Panc1 (cell line): ENCODE measurements around the gene MRPL2. TPM values are rescaled to one million over a fixed set of nuclear protein-coding genes. Genes with fewer than 3 reads are reported as not detected.
A peak's percentile ranks its signal among the peaks of the same experiment; 100 is the strongest.

Experiments used
- ATAC-seq: fragments of 200-7000 bp; cut with Tn5 transposase; 2 replicates; pipeline ENCODE4 v1.9.1; 2020; ENCODE audit warnings: mild to moderate bottlenecking, moderate library complexity
- BruUV-seq: library from RNA; stranded (reverse); fragments of 400-500 nt; replicated peaks from 2 replicates; lab custom pipeline; 2021; lab: Mats Ljungman, UMichigan
- CTCF ChIA-PET: fragments of 300-600 bp; sonication (Branson Sonifier 250); formaldehyde crosslinking; loops from one replicate; lab custom pipeline; 2022; ENCODE audit warnings: antibody characterized with exemption; lab: Charles Lee
- POLR2A ChIA-PET: fragments of 300-600 bp; sonication (Branson Sonifier 250); formaldehyde crosslinking; loops from one replicate; lab custom pipeline; 2022; ENCODE audit warnings: antibody characterized with exemption; lab: Charles Lee
- DNase-seq: peaks from one replicate; pipeline ENCODE4 v3.0.0-alpha.2; 2010; ENCODE audit warnings: low read depth, low spot score
- H3K27ac ChIP-seq: 2 replicates; pipeline ENCODE4 v1.5.1; 2011; ENCODE audit warnings: mild to moderate bottlenecking, low read length, inconsistent platforms
- H3K27me3 ChIP-seq: fragments of 200-500 bp; sonication (Bioruptor generic); 2 replicates; pipeline ENCODE4 v1.6.0; 2014; ENCODE audit warnings: low read length, inconsistent platforms; ENCODE audit not compliant: control insufficient read depth, insufficient read depth
- H3K36me3 ChIP-seq: fragments of 200-500 bp; sonication (Bioruptor generic); 2 replicates; pipeline ENCODE4 v1.5.1; 2014; ENCODE audit warnings: inconsistent platforms, mild to moderate bottlenecking, low read length, moderate library complexity; ENCODE audit not compliant: control insufficient read depth, insufficient read depth
- H3K4me1 ChIP-seq: 2 replicates; pipeline ENCODE4 v1.5.1; 2011; ENCODE audit warnings: inconsistent platforms, mild to moderate bottlenecking, low read length, moderate library complexity; ENCODE audit not compliant: control insufficient read depth, insufficient read depth
- H3K4me3 ChIP-seq, 2 experiments: 2 replicates each; pipeline ENCODE4 v1.5.1; 2011 to 2012; ENCODE audit warnings: low read depth in 2 of 2, low read length in 2 of 2, mild to moderate bottlenecking in 2 of 2, inconsistent platforms in 1 of 2, moderate library complexity in 1 of 2
- H3K9me3 ChIP-seq: fragments of 200-500 bp; sonication (Bioruptor generic); 2 replicates; pipeline ENCODE4 v1.5.1; 2014; ENCODE audit warnings: low read depth, mild to moderate bottlenecking, inconsistent platforms, low read length, moderate library complexity; ENCODE audit not compliant: control insufficient read depth, insufficient read depth
- POLR2AphosphoS5 ChIP-seq: IDR thresholded peaks from 2 replicates; pipeline ENCODE4 v1.6.1; 2012; ENCODE audit warnings: mild to moderate bottlenecking, low read depth, low read length, moderate library complexity
- SIN3A ChIP-seq: IDR thresholded peaks from 2 replicates; pipeline ENCODE4 v1.6.1; 2012; ENCODE audit warnings: low read depth, mild to moderate bottlenecking, low read length, moderate library complexity, borderline replicate concordance; ENCODE audit not compliant: insufficient read depth
- TCF7L2 ChIP-seq: IDR thresholded peaks from 2 replicates; pipeline ENCODE4 v1.6.1; 2011; ENCODE audit warnings: mild to moderate bottlenecking, low read depth, low read length, inconsistent platforms
- in situ Hi-C: cut with HindIII; loops from 2 replicates; pipeline ENCODE4 v1.10.0; 2016; ENCODE audit warnings: low sequenced_read_pairs, low pct_unique_long_range_greater_than_20kb
- intact Hi-C: fragments of 100-400 bp; cut with micrococcal nuclease; formaldehyde crosslinking; loops from one replicate; pipeline ENCODE4 v1.10.0; 2022; ENCODE audit not compliant: unreplicated experiment
- total RNA-seq: library from RNA; stranded (reverse); gene quantifications from one replicate; pipeline ENCODE4 v1.2.1, GENCODE V29; 2021; ENCODE audit not compliant: unreplicated experiment
- TF ChIP-seq, protein P1 (sequence below): fragments of 450-650 bp; IDR thresholded peaks from 2 replicates; pipeline ENCODE4 v1.5.1; 2017; ENCODE audit warnings: mild to moderate bottlenecking
- TF ChIP-seq, protein P2 (sequence below), 2 experiments: IDR thresholded peaks; 2 replicates each; pipeline ENCODE4 v1.6.1; 2011 to 2012; ENCODE audit warnings: low read depth in 2 of 2, control low read depth in 1 of 2, low read length in 1 of 2, mild to moderate bottlenecking in 1 of 2, moderate library complexity in 1 of 2; ENCODE audit not compliant: insufficient read depth in 1 of 2

MRPL2 gene
- total RNA-seq, 1 experiment from 2014 or later: 65.6 TPM

- no peak for ATAC-seq
- in situ Hi-C loops: no loop called here
- Histone ChIP-seq H3K27ac (no peak overlapping the region), H3K9me3 (no peaks in the 10 kb centered on the region), H3K4me1 (peaks cover 3% of the 10 kb centered on the region; the same call in 1 of the 2 replicates), H3K36me3 (peaks cover under 1% of the 10 kb centered on the region; the same call in 1 of the 2 replicates), H3K4me3 (no peak overlapping the region), H3K27me3 (no peaks in the 10 kb centered on the region)
- DNase-seq: no peak
- ChIA-PET POLR2A (no interaction called here), CTCF (no interaction called here)
- intact Hi-C loops: no loop called here
- TF ChIP-seq POLR2AphosphoS5 (no peak), TCF7L2 (no peak), SIN3A (no peak)
- TF ChIP-seq, protein P1, sequence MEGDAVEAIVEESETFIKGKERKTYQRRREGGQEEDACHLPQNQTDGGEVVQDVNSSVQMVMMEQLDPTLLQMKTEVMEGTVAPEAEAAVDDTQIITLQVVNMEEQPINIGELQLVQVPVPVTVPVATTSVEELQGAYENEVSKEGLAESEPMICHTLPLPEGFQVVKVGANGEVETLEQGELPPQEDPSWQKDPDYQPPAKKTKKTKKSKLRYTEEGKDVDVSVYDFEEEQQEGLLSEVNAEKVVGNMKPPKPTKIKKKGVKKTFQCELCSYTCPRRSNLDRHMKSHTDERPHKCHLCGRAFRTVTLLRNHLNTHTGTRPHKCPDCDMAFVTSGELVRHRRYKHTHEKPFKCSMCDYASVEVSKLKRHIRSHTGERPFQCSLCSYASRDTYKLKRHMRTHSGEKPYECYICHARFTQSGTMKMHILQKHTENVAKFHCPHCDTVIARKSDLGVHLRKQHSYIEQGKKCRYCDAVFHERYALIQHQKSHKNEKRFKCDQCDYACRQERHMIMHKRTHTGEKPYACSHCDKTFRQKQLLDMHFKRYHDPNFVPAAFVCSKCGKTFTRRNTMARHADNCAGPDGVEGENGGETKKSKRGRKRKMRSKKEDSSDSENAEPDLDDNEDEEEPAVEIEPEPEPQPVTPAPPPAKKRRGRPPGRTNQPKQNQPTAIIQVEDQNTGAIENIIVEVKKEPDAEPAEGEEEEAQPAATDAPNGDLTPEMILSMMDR: no peak
- TF ChIP-seq, protein P2, sequence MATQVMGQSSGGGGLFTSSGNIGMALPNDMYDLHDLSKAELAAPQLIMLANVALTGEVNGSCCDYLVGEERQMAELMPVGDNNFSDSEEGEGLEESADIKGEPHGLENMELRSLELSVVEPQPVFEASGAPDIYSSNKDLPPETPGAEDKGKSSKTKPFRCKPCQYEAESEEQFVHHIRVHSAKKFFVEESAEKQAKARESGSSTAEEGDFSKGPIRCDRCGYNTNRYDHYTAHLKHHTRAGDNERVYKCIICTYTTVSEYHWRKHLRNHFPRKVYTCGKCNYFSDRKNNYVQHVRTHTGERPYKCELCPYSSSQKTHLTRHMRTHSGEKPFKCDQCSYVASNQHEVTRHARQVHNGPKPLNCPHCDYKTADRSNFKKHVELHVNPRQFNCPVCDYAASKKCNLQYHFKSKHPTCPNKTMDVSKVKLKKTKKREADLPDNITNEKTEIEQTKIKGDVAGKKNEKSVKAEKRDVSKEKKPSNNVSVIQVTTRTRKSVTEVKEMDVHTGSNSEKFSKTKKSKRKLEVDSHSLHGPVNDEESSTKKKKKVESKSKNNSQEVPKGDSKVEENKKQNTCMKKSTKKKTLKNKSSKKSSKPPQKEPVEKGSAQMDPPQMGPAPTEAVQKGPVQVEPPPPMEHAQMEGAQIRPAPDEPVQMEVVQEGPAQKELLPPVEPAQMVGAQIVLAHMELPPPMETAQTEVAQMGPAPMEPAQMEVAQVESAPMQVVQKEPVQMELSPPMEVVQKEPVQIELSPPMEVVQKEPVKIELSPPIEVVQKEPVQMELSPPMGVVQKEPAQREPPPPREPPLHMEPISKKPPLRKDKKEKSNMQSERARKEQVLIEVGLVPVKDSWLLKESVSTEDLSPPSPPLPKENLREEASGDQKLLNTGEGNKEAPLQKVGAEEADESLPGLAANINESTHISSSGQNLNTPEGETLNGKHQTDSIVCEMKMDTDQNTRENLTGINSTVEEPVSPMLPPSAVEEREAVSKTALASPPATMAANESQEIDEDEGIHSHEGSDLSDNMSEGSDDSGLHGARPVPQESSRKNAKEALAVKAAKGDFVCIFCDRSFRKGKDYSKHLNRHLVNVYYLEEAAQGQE (IDR thresholded peaks at IDR 0.05; ENCODE audit: insufficient read depth in 1 of 2, low read depth in 2 of 2, low read length in 1 of 2): no peak
- no TSS peak for BruUV-seq
Measured at GRCh38 chr6:43034190-43034525, 25.1 kb downstream of the MRPL2 start.

DNA sequence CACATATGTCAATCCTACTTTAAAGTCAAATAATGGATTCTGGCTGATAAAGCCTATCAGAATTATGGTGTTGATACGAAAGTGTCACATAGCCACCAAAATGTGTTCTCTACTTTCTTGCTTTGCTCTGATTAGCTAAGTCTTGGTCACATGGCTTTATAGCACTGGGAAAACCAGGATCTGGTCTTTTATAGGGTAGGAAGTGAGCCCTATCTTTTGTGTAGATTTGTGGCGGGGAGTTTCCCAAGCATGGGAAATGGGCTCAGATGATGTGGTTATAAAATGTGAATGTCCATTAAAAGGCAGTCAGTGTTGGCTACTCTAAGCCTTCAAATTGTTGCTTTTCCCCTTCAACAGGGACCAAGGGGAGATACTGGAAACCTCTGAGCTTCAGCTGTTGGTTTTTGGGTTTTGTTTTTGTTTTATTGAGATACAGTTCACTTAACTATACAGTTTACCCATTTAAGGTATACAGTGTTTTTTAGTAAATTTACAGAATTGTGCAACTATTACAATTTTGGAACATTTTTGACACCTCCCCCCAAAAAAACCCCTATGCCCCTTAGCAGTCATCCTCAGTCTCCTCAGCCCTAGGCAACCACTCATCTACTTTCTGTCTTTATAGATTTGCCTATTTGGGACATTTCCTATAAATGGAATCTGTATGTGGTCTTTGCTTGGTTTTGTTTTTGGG, 25.6 kb downstream of the MRPL2 start:
- Histone ChIP-seq H3K27ac (no peak overlapping the region), H3K4me1 (peaks cover 3% of the 10 kb centered on the region; the same call in 1 of the 2 replicates), H3K4me3 (no peak overlapping the region), H3K36me3 (peaks cover 2% of the 10 kb centered on the region; the same call in 1 of the 2 replicates), H3K27me3 (no peaks in the 10 kb centered on the region), H3K9me3 (no peaks in the 10 kb centered on the region)
- intact Hi-C loops: no loop called here
- BruUV-seq: TSS peak; percentile 60
- DNase-seq (no peak), ATAC-seq (no peak)
- POLR2A ChIA-PET: interaction anchor here (0.6 to 0.9 kb wide), 4 partner anchors 11 to 93 kb away, joined by 3 to 5 read pairs (median 3); partner anchors contain the start of genes KLC4 and MRPL2
- TF ChIP-seq, protein P2 (IDR thresholded peaks at IDR 0.05; ENCODE audit: insufficient read depth in 1 of 2, low read depth in 2 of 2, low read length in 1 of 2): no peak
- TF ChIP-seq SIN3A: no peak
- in situ Hi-C loops: no loop called here
- CTCF ChIA-PET: interaction anchor here (0.6 kb wide), 2 partner anchors 106 to 129 kb away, joined by 6 to 9 read pairs; no protein-coding TSS in a partner anchor
